A549 (cell line): ENCODE data around the gene MADD.

ENCODE experiments used
- CBX8 ChIP-seq: fragments of 200-600 bp; sonication (generic); IDR thresholded peaks from 2 replicates; pipeline ENCODE4 v1.6.1; 2016
- CEBPB ChIP-seq, 2 experiments: fragments of >200 bp in 1 of 2; sonication (Bioruptor Twin) in 1 of 2; formaldehyde crosslinking in 1 of 2; IDR thresholded peaks; 2 replicates each; pipeline ENCODE4 v1.6.1; 2012 to 2016
- CTCF ChIP-seq: fragments of >200 bp; sonication (Bioruptor Twin); formaldehyde crosslinking; IDR thresholded peaks from 3 replicates; pipeline ENCODE4 v1.5.1; 2016
- FOSB ChIP-seq: fragments of 250-450 bp; sonication (Bioruptor Pico); IDR thresholded peaks from 2 replicates; pipeline ENCODE4 v1.5.0; 2020; ENCODE audit warnings: mild to moderate bottlenecking, moderate library complexity
- HEYL ChIP-seq: fragments of 250-450 bp; sonication (Bioruptor Pico); IDR thresholded peaks from 2 replicates; pipeline ENCODE4 v1.8.0; 2021; ENCODE audit warnings: mild to moderate bottlenecking, moderate library complexity
- JUN ChIP-seq, 2 experiments: fragments of >200 bp; sonication (Bioruptor Twin); formaldehyde crosslinking; IDR thresholded peaks; 2 replicates in 1 of 2; 3 replicates in 1 of 2; pipeline ENCODE4 v1.6.1; 2016 to 2017
- PHF8 ChIP-seq: fragments of 200-600 bp; sonication (generic); IDR thresholded peaks from 2 replicates; pipeline ENCODE4 v1.6.1; 2016; ENCODE audit warnings: low read depth, mild to moderate bottlenecking, antibody characterized with exemption, moderate library complexity, borderline replicate concordance
- RFX5 ChIP-seq: fragments of 450-650 bp; IDR thresholded peaks from 2 replicates; pipeline ENCODE4 v1.7.1; 2014; ENCODE audit warnings: antibody characterized with exemption, mild to moderate bottlenecking, moderate library complexity
- SMC3 ChIP-seq: fragments of >200 bp; sonication (Bioruptor Twin); formaldehyde crosslinking; IDR thresholded peaks from 3 replicates; pipeline ENCODE4 v1.6.1; 2018; ENCODE audit warnings: inconsistent platforms
- USF2 ChIP-seq: fragments of 450-650 bp; IDR thresholded peaks from 2 replicates; pipeline ENCODE4 v1.6.1; 2014; ENCODE audit warnings: antibody characterized with exemption
- ZSCAN20 ChIP-seq: fragments of 250-450 bp; sonication (Bioruptor Pico); IDR thresholded peaks from 2 replicates; pipeline ENCODE4 v1.8.0; 2022; ENCODE audit warnings: mild to moderate bottlenecking, moderate library complexity
- TF ChIP-seq, protein P1 (sequence below): fragments of 250-450 bp; sonication (Bioruptor Pico); IDR thresholded peaks from 2 replicates; pipeline ENCODE4 v1.5.0; 2021; ENCODE audit warnings: mild to moderate bottlenecking, moderate library complexity, borderline replicate concordance

- TF ChIP-seq CTCF (peak; percentile 67), JUN (IDR thresholded peaks at IDR 0.05) (peak; percentile 49 to 69; a peak in 3 of 5 replicates), CBX8 (no peak), USF2 (no peak), PHF8 (no peak), RFX5 (no peak), CEBPB (IDR thresholded peaks at IDR 0.05) (peak; percentile 35 to 86), SMC3 (peak; percentile 68), HEYL (CRISPR knock-in tag) (no peak), FOSB (CRISPR knock-in tag) (no peak), ZSCAN20 (CRISPR knock-in tag) (no peak)
- TF ChIP-seq, protein P1, sequence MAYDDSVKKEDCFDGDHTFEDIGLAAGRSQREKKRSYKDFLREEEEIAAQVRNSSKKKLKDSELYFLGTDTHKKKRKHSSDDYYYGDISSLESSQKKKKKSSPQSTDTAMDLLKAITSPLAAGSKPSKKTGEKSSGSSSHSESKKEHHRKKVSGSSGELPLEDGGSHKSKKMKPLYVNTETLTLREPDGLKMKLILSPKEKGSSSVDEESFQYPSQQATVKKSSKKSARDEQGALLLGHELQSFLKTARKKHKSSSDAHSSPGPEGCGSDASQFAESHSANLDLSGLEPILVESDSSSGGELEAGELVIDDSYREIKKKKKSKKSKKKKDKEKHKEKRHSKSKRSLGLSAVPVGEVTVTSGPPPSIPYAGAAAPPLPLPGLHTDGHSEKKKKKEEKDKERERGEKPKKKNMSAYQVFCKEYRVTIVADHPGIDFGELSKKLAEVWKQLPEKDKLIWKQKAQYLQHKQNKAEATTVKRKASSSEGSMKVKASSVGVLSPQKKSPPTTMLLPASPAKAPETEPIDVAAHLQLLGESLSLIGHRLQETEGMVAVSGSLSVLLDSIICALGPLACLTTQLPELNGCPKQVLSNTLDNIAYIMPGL (CRISPR knock-in tag): no peak
Observed at GRCh38 chr11:47233989-47234668, 35.8 kb upstream of the MADD start.
